Endothelial cell of umbilical vein (primary cell): ENCODE measurements around the gene SH3BGRL2. TPM values are rescaled to one million over a fixed set of nuclear protein-coding genes. Genes with fewer than 3 reads are reported as not detected.
"Not testable (repeated sequence)": the region's sequence is repeated elsewhere in the genome, so short reads cannot be mapped to it uniquely, and the experiment has no call there.

Experiments used
- BruUV-seq: library from RNA; stranded (reverse); fragments of 400-500 nt; replicated peaks from 2 replicates; lab custom pipeline; 2021; lab: Mats Ljungman, UMichigan
- CTCF ChIA-PET: fragments of 300-600, 350-600 bp; sonication (Branson Sonifier 250); formaldehyde crosslinking; loops from one replicate; lab custom pipeline; 2021; ENCODE audit warnings: antibody characterized with exemption, inconsistent platforms; lab: Charles Lee
- POLR2A ChIA-PET: fragments of 300-600, 350-600 bp; sonication (Branson Sonifier 250); formaldehyde crosslinking; loops from one replicate; lab custom pipeline; 2021; ENCODE audit warnings: antibody characterized with exemption, inconsistent platforms; lab: Charles Lee
- DNase-seq: peaks from one replicate; pipeline ENCODE4 v3.0.0-alpha.2; 2011; ENCODE audit warnings: low read depth, low spot score
- FAIRE-seq: peaks from 2 replicates; lab custom pipeline; 2011; peaks lifted over from hg19 to GRCh38; lab: Jason Lieb, UNC
- H2AFZ ChIP-seq: 2 replicates; pipeline ENCODE4 v1.6.0; 2012; ENCODE audit warnings: low read depth, low read length, control low read depth, inconsistent platforms
- H3K27ac ChIP-seq: 2 replicates; pipeline ENCODE4 v1.5.1; 2011; ENCODE audit warnings: low read depth, mild to moderate bottlenecking, control low read depth, low read length, moderate library complexity; ENCODE audit not compliant: insufficient read depth
- H3K27me3 ChIP-seq, 2 experiments: 2 replicates each; pipeline versions ENCODE4 v1.6.0 to v1.6.1; 2011; ENCODE audit warnings: low read length in 2 of 2, mixed read lengths in 1 of 2; ENCODE audit not compliant: control insufficient read depth in 2 of 2, insufficient read depth in 2 of 2
- H3K36me3 ChIP-seq, 2 experiments: 2 replicates in 1 of 2; 3 replicates in 1 of 2; pipeline ENCODE4 v1.5.1; 2011; ENCODE audit warnings: low read length in 2 of 2, mild to moderate bottlenecking in 1 of 2, moderate library complexity in 1 of 2; ENCODE audit not compliant: control insufficient read depth in 2 of 2, insufficient read depth in 2 of 2; ENCODE audit errors: extremely low read depth in 1 of 2
- H3K4me1 ChIP-seq: 3 replicates; pipeline ENCODE4 v1.5.1; 2011; ENCODE audit warnings: mild to moderate bottlenecking, low read length; ENCODE audit not compliant: control insufficient read depth, insufficient read depth; ENCODE audit errors: extremely low read depth
- H3K4me2 ChIP-seq: 2 replicates; pipeline ENCODE4 v1.6.1; 2011; ENCODE audit warnings: low read length, control low read depth, mixed read lengths; ENCODE audit not compliant: insufficient read depth
- H3K4me3 ChIP-seq, 3 experiments: fragments of 200-600 bp in 1 of 3; sonication (generic), shearing (Covaris generic) in 1 of 3; replicated peaks in 1 of 3; 2 replicates each; pipeline ENCODE4 v1.5.1; 2011 to 2016; ENCODE audit warnings: control low read depth in 3 of 3, low read length in 3 of 3, mild to moderate bottlenecking in 2 of 3, inconsistent platforms in 1 of 3, low read depth in 1 of 3, moderate library complexity in 1 of 3; ENCODE audit not compliant: insufficient read depth in 1 of 3
- H3K79me2 ChIP-seq: 2 replicates; pipeline ENCODE4 v1.6.0; 2012; ENCODE audit warnings: low read length, inconsistent platforms; ENCODE audit not compliant: control insufficient read depth, insufficient read depth
- H3K9ac ChIP-seq: replicated peaks from 2 replicates; pipeline ENCODE3; 2011; ENCODE audit warnings: low read length, control low read depth; ENCODE audit not compliant: insufficient read depth; ENCODE audit errors: extremely low read depth
- H3K9me1 ChIP-seq: replicated peaks from 3 replicates; pipeline ENCODE4 v1.6.0; 2011; ENCODE audit warnings: mild to moderate bottlenecking, low read length; ENCODE audit not compliant: control insufficient read depth, insufficient read depth; ENCODE audit errors: extremely low read depth
- H3K9me3 ChIP-seq: replicated peaks from 2 replicates; pipeline ENCODE4 v1.5.1; 2012; ENCODE audit warnings: low read length, inconsistent platforms; ENCODE audit not compliant: control insufficient read depth, insufficient read depth
- H4K20me1 ChIP-seq: replicated peaks from 2 replicates; pipeline ENCODE3; 2011; ENCODE audit warnings: mild to moderate bottlenecking, low read length; ENCODE audit not compliant: control insufficient read depth, insufficient read depth; ENCODE audit errors: extremely low read depth
- GATA2 ChIP-seq: IDR thresholded peaks from 2 replicates; pipeline ENCODE4 v1.7.0; 2011; ENCODE audit warnings: low read depth, mild to moderate bottlenecking, moderate library complexity, mixed read lengths, low read length; ENCODE audit not compliant: insufficient read length, insufficient read depth
- MYC ChIP-seq: IDR thresholded peaks from one replicate; pipeline ENCODE4 v1.6.1; 2011; ENCODE audit warnings: mild to moderate bottlenecking, low read depth, low read length
- dilution Hi-C: fragments of 300-500 bp; cut with MboI; formaldehyde crosslinking; loops from one replicate; pipeline ENCODE4 v1.15.0; 2019; ENCODE audit warnings: low sequenced_read_pairs; ENCODE audit not compliant: extremely low pct_ligation_motif_present
- intact Hi-C: fragments of 100-400 bp; cut with micrococcal nuclease; formaldehyde crosslinking; loops from one replicate; pipeline ENCODE4 v1.10.0; 2022
- polyA plus RNA-seq, 4 experiments: library from polyadenylated mRNA; depleted of rRNA in 3 of 4; stranded (reverse) in 3 of 4; unstranded in 1 of 4; fragments of >200 nt; gene quantifications; 2 replicates each; pipeline versions ENCODE4 v1.2.1 to v1.2.3, GENCODE V29; 2011 to 2012; ENCODE audit warnings: missing spikeins in 1 of 4
- total RNA-seq: library from RNA; stranded (reverse); gene quantifications from 2 replicates; pipeline ENCODE4 v1.2.3, GENCODE V29; 2021
- TF ChIP-seq, protein P1 (sequence below), 2 donors: IDR thresholded peaks; 1 replicate in 1 of 2; 2 replicates in 1 of 2; pipeline ENCODE4 v1.5.1; 2011; ENCODE audit warnings: low read length in 2 of 2, mild to moderate bottlenecking in 2 of 2, moderate library complexity in 2 of 2, control low read depth in 1 of 2, inconsistent platforms in 1 of 2, low read depth in 1 of 2; ENCODE audit not compliant: insufficient read depth in 1 of 2; ENCODE audit errors: extremely low read depth in 1 of 2

SH3BGRL2 gene
- total and polyA plus RNA-seq, 2 donors (not counting 3 experiments of a cell fraction or from before 2014, with no cell fraction given), result 3.2 to 10.7 TPM

DNA sequence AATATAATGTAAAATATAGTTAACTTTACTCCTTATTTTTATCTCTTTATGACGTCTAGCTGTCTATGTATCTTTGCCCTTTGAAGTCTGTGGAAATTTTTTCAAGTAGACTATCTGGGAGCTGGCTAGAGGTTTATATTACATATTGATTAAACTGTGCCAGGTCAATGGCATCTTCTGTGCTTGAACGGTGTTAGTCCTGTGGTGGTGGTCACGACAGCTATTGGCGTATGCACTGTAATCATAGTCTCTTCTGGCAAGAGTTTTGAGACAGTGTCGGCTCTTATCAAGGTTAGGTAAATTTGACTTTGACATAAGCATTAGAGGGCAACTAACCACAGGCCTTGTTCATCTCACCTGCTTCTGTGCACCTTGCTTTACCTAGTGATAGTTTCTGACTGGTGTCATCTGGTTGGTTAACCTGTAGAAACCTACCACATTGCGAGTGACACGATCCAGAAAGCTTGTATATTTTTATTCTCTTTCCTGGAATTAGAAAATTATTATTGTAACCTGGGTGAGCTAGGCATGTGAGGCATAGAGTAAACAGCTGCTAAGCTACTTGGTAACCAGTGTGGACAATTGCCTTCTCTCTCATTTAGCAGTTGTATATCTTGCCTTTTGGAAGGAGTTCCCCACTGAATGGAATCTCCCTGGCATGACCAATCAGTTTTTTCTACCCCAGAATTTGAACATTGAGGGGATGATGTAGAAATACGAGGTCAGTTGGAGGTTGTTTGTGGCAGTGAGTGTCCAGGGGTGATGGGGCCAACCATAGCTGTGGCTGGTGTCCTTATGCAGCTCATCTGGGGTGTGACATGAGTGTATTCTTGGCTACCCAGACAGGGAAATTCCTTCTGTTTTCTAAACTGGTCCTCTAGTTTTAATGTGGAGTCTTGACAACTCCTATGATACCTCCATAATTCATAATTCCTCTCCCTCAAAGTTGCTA, 45.9 kb downstream of the SH3BGRL2 start:
- FAIRE-seq (no peak), DNase-seq (no peak)
- no peak overlapping the region for H2AFZ ChIP-seq
- TF ChIP-seq GATA2 (no peak), MYC (no peak)
- TF ChIP-seq, protein P1, sequence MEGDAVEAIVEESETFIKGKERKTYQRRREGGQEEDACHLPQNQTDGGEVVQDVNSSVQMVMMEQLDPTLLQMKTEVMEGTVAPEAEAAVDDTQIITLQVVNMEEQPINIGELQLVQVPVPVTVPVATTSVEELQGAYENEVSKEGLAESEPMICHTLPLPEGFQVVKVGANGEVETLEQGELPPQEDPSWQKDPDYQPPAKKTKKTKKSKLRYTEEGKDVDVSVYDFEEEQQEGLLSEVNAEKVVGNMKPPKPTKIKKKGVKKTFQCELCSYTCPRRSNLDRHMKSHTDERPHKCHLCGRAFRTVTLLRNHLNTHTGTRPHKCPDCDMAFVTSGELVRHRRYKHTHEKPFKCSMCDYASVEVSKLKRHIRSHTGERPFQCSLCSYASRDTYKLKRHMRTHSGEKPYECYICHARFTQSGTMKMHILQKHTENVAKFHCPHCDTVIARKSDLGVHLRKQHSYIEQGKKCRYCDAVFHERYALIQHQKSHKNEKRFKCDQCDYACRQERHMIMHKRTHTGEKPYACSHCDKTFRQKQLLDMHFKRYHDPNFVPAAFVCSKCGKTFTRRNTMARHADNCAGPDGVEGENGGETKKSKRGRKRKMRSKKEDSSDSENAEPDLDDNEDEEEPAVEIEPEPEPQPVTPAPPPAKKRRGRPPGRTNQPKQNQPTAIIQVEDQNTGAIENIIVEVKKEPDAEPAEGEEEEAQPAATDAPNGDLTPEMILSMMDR (IDR thresholded peaks at IDR 0.05; ENCODE audit: extremely low read depth in 1 of 2, insufficient read depth in 1 of 2, low read depth in 1 of 2, low read length in 2 of 2), result no peak
- no peak overlapping the region for H3K9ac ChIP-seq
- H3K9me1 ChIP-seq, result no peaks in the 10 kb centered on the region
- H3K4me3 ChIP-seq, result no peak overlapping the region
- POLR2A ChIA-PET, result no interaction called here
- H3K4me2 ChIP-seq, result no peak overlapping the region
- H3K27me3 ChIP-seq, result no peaks in the 10 kb centered on the region
- CTCF ChIA-PET, result interaction anchor here (1.2 to 1.6 kb wide), 2 partner anchors 10 to 107 kb away, joined by 3 to 4 read pairs; no protein-coding TSS in a partner anchor
- dilution Hi-C loops (no loop called here), intact Hi-C loops (loop anchor here (10.0 kb wide), 2 partner anchors 138 to 292 kb away; no protein-coding TSS in a partner anchor)
- H3K9me3 ChIP-seq, result no peaks in the 10 kb centered on the region
- H3K27ac ChIP-seq, result no peak overlapping the region
- H4K20me1 ChIP-seq, result no peaks in the 10 kb centered on the region
- H3K4me1 ChIP-seq, result peaks cover 8% of the 10 kb centered on the region
- peaks cover 0 to 2% of the 10 kb centered on the region in 2 experiments for H3K36me3 ChIP-seq
- peaks cover 3% of the 10 kb centered on the region for H3K79me2 ChIP-seq
- no TSS peak for BruUV-seq

DNA sequence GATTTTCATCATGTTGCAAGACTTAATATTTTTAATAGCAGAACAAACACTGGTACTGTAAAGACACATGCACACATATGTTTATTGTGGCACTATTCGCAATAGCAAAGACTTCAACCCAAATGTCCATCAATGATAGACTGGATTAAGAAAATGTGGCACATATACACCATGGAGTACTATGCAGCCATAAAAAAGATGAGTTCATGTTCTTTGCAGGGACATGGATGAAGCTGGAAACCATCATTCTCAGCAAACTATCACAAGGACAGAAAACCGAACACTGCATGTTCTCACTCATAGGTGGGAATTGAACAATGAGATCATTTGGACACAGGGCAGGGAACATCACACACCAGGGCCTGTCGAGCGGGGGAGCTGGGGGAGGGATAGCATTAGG, 51.6 kb downstream of the SH3BGRL2 start:
- H3K27me3 ChIP-seq, CTCF ChIA-PET, intact Hi-C loops, BruUV-seq, H3K79me2 ChIP-seq, FAIRE-seq, H3K27ac ChIP-seq, H3K4me2 ChIP-seq, H3K4me3 ChIP-seq, dilution Hi-C loops, DNase-seq, H3K36me3 ChIP-seq, H3K9ac ChIP-seq, H3K9me1 ChIP-seq, POLR2A ChIA-PET, H4K20me1 ChIP-seq, H3K4me1 ChIP-seq, H2AFZ ChIP-seq, H3K9me3 ChIP-seq: not testable (repeated sequence)
